Measurements from ENCODE around the gene TIAM1.

DNA sequence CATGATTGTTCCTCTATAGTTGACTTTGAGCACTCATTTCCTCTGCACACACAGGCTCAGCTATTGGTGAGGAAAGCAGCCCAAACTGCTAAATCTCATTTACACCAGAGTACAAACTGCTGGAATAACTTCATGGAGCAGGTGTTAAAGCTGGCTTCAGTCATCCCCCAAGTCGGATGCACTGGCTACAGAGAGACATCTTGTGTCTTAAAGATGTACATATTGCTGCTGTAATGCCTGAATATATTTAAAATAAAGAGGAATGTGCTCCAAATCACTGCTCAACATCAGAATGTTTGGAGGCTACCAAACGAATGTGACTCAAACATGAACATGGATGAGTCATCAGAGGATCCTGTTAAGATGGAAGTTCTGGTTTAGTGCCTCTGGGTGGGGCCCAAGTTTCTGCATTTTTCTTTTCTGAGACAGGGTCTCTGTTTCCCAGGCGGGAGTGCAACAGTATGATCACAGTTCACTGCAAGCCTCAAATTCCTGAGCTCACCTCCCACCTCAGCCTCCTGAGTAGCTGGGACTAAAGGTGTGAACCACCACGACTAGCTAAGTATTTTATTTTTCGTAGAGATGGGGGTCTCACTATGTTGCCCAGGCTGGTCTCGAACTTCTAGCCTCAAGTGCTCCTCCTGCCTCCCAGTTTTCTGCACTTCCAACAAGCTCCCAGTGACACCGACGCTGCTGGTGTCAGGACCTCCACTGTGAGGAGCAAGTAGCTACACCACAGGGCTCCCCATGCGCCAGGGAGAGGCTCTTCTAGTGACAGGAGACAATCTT lies 226.7 kb downstream of the TIAM1 start:
- TF ChIP-seq, protein P1, sequence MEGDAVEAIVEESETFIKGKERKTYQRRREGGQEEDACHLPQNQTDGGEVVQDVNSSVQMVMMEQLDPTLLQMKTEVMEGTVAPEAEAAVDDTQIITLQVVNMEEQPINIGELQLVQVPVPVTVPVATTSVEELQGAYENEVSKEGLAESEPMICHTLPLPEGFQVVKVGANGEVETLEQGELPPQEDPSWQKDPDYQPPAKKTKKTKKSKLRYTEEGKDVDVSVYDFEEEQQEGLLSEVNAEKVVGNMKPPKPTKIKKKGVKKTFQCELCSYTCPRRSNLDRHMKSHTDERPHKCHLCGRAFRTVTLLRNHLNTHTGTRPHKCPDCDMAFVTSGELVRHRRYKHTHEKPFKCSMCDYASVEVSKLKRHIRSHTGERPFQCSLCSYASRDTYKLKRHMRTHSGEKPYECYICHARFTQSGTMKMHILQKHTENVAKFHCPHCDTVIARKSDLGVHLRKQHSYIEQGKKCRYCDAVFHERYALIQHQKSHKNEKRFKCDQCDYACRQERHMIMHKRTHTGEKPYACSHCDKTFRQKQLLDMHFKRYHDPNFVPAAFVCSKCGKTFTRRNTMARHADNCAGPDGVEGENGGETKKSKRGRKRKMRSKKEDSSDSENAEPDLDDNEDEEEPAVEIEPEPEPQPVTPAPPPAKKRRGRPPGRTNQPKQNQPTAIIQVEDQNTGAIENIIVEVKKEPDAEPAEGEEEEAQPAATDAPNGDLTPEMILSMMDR (IDR thresholded peaks at IDR 0.05): no peak
- TF ChIP-seq EP300 (IDR thresholded peaks at IDR 0.05) (no peak), POLR2A (IDR thresholded peaks at IDR 0.05; ENCODE audit: low read depth) (no peak)

All from esophagus muscularis mucosa (tissue), 4 donors.